Left lobe of liver (tissue), 2 donors: ENCODE data around the gene SLC25A25. TPM values are rescaled to one million over a fixed set of nuclear protein-coding genes. Genes with fewer than 3 reads are reported as not detected.

Source experiments
- ATAC-seq: fragments of 200-7000 bp; cut with Tn5 transposase; one replicate; pipeline ENCODE4 v1.9.1; 2020; ENCODE audit warnings: mild to moderate bottlenecking, moderate library complexity
- DNase-seq: peaks from one replicate; pipeline ENCODE4 v3.0.0-alpha.2; 2020; ENCODE audit warnings: low spot score
- total RNA-seq: library from RNA; stranded (reverse); gene quantifications from one replicate; pipeline ENCODE4 v1.2.1, GENCODE V29; 2021
- donor health status: DM: no; HTN: no; CAD: no; lungs with moderate emphysema.
- donor health status: DM: no; HTN: yes; CAD: no.

The SLC25A25 gene
- total RNA-seq, 1 donor from 2014 or later, result 76.9 TPM

DNA sequence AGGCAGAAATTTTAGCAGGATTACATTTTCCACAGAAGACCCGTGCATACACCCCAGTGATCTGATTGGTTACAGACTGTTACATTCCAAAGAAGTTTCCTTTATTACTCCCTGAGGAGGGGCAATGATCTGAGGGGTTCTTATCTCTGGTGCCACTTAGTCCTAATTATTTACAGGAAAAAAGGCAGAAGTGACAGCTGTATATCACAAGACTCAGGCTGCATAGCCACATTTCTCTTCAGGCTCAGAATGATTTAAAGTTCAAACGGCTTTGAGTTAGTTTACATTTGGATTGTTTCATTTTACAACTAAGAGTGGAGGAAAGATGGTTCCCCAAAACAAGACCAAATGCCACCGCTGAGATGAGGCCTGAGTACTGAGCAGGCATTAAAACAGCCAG, 18.2 kb upstream of the SLC25A25 start:
- DNase-seq (no peak), ATAC-seq (no peak)

DNA sequence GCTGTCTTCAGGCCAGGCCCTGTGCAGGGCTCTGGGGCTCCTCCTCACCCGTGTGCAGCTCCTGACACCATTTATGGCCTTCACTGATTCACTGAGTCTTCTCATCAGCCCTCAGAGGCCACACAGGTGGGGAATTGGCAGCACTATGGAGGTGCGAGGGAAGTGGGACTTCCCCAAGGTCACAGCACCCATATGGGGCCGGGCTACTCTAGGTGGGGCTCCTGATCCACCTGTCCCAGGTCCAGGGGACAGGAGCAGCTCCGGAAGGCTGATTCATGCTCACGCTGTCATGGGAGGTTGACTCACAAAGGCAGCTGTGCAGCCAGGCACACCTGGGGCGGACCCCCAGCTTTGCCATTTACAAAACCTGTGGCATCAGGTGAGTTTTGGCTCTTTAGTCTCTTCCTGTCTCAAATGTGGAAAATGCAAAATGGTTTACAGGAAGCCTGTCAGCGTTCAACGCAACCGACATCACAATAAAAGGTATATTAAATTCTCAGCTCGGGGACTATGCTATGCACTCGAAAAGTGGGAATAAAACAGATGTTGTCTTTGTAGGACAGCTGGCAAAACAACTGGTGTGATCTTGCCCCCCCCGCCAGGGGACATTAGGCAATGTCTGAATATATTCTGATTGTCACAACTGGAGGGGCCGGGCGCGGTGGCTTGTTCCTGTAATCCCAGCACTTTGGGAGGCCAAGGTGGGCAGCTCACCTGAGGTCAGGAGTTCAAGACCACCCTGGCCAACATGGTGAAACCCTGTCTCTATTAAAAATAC, 15.9 kb upstream of the SLC25A25 start:
- no peak for DNase-seq
- ATAC-seq, result no peak

DNA sequence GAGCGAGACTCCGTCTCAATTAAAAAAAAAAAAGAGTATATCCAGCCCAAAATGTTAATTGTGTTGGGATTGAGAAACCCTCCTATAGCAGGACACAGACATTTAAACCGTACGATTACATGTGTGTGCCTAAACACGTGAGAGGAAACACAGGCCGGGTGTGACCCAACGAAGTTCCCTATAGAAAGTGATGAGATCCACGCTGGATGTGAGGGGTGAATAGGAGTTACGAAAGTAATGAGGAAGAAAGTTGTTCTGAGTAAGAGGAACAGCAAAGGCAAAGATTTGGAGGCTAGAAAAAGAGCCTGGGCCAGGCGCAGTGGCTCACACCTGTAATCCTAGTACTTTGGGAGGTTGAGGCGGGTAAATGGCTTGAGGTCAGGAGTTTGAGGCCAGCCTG, 14.5 kb upstream of the SLC25A25 start:
- no peak for ATAC-seq
- no peak for DNase-seq

DNA sequence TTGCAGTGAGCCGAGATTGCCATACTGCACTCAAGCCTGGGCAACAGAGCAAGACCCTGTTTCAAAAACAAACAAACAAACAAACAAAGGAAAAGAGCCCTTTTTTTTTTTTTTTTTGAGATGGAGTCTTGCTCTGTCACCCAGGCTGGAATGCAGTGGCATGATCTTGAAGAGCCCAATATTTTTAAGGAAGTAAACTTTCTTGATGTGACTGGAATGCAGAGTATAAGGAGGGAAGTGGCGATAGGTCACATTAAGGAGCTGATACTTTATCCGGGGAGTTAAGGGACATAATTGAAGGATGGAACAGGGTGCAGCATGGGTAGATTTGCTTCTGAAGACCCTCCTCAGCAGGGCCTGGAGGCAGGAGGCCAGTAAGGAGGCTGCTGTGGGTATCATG, 13.9 kb upstream of the SLC25A25 start:
- no peak for DNase-seq
- no peak for ATAC-seq

DNA sequence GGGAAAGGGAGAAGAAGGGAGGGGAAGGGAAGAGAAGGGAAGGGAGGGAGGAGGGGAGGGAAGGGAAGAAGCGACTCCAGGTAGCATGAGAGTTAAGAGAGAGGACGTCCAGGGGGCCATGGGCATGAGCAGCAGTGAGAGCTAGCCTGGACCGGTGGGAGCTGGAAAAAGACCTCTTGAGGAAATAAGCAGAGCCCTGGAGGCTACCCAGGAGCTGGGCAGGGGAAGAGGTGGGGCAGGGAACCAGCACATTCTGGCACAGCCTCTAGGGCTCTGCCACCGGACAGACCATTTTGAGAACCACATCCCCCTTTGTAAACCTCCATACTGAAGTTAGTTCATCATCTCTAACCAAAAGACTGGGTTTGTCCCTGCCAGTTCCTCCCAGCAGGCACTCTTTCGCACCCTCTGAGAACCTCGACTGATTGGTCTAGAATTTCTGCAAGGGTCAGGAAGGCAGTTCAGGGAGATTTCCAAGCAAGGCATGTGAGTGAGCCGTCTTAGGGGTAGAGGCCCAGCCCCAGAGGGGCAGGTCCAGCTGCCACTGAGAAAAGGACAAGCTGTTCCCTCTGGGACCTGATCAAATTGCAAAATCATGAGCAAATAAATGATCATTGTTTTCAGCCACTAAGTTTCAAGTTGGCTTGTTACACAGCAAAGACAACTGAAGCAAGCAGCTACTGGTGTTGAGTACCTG, 12.5 kb upstream of the SLC25A25 start:
- DNase-seq (peak; percentile 60), ATAC-seq (peak; percentile 63)

DNA sequence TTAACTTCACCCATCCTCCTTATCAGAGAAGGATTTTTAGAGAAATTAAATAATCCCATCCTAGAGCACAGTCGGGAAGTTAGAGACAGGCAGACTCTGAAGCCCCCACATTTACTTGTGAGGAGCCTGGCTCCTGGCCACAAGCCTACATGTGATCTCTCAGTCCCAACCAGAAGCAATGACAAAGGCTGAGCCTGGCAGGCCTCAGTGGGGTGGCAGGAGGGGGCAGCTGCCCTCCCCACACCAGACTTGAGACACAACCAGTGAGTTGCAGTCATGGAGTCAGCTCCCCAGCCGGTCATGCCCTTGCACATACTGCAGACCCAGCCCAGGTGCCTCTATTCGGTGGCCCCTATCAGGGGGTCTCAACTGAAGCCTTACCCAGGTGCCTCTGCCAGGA, 11.9 kb upstream of the SLC25A25 start:
- DNase-seq (no peak), ATAC-seq (no peak)

DNA sequence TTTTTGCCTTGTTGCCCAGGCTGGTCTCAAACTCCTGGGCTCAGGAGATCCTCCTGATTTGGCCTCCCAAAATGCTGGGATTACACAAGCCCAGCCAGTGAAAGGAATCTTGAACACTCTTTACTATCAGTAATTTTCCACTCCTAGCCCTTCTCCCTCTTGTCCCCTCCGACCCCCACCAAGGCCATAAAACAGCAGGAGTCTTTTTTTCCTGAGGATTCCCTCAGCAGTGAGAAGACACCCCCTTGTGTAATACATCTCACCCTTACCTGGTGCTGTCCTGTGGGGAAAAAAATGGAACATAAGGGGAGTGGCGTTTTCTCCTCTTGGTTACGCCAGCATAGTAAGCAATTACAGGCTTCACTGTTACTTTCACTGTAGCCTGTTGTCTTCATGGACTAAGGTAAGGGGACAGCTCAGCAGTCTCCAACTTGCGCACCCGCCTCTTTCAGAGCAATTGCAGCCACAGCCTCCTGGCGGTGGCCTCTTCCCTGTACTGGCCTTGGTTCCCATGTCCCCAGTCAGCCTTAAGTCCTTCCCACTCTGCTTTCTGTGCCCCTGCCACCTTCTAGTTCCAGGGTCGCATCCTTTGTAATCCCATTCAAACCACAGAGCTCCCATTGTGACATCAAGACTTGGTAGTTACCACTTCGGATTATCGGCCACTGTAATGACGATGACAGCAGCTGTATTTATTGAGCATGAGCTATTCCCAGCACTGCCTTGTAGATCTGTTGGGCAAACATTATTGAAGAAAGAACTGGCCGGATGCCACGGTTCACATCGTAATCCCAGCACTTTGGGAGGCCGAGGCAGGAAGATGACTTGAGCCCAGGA, 10.9 kb upstream of the SLC25A25 start:
- peak; percentile 64 for DNase-seq
- ATAC-seq, result peak; percentile 58

DNA sequence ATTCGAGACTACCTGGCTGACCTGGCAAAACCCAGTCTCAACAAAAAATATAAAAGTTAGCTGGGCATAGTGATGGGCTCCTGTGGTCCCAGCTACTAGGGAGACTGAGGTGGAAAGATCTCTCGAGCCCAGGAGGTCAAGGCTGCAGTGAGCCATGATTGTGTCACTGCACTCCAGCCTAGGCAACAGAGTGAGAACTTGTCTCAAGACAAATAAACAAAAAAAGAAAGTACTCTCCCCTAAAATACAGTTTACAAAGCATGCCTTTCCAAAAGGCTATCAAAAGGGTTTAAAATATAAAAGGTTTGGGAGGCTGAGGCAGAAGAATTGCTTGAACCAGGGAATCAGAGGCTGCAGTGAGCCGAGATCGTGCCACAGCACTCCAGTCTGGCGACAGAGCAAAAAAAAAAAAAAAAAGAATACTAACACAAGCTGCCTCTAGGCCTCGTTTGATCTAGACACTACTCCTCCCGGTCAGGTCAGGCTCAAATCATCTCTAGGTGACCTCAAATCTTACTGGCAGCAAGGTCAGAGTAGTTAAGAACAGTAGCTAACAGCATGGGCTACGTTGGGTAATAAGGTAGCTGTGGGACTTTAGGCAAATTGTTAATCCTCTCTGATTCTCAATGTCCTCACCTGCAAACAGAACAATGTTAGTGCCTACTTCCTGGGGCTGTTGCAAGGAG, 10.2 kb upstream of the SLC25A25 start:
- ATAC-seq, result peak; percentile 49
- peak; percentile 55 for DNase-seq

DNA sequence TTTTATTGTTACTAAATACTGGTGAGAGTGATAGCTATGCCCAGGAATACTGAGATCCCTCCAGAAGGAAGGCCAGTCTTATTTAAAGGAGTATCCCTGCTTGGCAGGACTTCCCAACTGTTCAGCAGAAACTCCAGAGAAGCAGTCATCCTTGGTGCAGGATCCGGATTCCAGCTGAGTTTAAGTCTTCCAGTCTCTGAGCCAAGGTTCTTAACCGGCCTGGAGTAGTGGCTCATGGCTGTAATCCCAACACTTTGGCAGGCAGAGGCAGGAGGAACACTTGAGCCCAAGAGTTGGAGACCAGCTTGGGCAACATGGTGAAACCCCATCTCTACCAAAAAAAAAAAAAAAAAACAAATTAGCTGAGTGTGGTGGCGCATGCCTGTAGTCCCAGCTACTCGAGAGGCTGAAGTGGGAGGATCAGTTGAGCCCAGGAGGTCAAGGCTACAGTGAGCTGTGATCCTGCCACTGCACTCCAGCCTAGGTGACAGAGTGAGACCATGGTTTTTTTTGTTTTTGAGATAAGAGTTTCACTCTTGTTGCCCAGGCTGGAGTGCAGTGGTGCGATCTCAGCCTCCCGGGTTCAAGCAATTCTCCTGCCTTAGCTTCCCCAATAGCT, 8.6 kb upstream of the SLC25A25 start:
- ATAC-seq, result no peak
- DNase-seq, result no peak

DNA sequence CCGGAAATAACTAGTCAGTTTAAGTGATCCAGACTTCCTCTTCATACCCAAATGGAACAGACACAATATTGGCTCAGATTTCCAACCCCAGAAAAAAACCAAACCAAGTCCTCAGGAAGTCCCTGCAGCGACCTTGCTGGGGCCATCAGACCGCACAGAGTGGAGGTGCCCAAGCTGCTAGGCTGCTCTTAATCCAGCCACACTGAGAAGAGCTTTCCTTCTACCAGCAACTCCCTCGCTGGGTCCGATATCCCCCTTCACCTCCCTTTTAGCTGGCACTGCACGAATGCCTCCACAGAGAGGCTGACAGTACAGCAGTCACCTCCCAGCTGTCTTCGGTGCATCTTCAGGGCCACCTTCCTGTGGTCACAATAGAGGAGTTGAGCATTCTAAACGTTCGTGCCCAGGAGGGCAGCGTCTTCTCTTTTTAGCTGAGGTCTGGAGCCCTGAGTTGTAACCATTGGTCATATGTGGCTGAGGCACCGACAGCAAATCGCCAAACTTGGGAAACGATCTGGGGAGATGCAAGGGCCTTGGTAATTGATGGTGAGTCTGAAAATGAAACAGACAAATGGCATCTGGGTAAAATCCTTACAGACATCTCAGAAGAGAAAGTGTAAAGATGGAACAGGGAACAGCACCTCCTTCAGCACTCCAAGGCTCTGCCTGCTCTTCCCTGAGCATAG, 6.6 kb upstream of the SLC25A25 start:
- DNase-seq, result no peak
- ATAC-seq, result no peak

DNA sequence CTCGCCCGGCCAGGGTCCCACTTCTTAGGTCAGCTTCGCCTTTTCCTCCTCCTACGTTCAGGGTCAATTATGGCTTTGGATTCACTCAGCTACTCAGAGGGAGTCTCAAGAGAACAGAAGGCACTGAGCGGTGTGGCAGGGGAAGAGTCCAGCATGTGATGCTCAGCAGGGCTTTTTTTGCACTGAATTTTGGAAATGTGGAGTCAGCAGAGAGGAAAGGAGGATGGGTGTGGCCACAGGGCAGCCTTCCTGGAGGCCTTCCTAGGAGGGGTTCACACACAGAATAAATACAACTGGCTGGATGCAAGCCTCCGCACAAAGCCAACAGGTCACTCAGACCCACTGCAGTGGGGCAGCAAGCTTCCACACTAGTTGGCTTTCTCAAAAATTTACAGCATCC, 5.8 kb upstream of the SLC25A25 start:
- ATAC-seq, result no peak
- DNase-seq, result no peak

DNA sequence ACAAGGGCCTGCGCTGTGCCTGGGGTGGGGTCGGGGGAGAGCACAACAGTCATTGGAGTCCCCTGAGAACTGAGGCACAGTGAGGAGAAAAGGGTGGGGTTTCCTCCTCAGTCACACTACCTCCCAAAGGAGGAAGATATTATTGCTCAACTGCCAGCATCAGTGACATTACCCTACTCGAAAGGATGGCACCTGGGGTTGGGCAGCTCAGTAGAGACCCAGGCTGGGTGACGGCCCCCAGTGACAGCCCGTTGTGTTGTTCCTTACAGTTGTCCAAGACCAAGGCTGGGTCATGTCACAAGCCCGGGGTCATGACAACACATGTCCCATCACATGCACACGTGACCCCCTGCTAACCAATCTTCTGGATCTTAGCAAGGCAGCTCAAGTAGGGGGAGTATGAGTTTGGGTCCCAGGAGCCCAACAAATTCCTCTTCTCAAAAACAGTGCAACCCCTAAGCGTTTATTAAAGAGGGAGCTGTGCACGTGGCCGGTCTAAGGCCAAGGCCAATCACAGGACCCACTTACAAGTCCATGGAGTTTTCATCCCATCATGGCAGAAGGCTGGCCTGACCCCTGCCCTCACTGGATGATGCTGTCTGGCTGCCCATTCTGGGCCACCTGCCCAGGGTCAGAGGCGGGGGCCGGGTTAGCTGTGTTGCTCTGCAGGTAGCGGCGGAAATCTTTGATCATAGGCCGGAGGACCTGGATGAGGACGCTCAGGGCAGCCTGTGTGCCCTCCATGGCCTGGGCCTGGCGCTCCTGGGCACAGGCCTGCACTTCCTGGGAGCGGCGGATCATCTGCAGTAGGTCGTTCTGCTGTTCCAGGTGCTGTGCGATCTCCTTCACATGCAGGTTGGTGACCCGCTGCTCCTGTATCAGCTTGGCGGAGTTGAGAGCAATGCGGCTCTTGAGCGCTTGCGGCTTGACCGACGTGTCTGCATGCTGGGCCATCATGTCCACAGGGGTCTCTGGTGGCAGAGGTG, 4.9 kb upstream of the SLC25A25 start:
- peak; percentile 16 for ATAC-seq

DNA sequence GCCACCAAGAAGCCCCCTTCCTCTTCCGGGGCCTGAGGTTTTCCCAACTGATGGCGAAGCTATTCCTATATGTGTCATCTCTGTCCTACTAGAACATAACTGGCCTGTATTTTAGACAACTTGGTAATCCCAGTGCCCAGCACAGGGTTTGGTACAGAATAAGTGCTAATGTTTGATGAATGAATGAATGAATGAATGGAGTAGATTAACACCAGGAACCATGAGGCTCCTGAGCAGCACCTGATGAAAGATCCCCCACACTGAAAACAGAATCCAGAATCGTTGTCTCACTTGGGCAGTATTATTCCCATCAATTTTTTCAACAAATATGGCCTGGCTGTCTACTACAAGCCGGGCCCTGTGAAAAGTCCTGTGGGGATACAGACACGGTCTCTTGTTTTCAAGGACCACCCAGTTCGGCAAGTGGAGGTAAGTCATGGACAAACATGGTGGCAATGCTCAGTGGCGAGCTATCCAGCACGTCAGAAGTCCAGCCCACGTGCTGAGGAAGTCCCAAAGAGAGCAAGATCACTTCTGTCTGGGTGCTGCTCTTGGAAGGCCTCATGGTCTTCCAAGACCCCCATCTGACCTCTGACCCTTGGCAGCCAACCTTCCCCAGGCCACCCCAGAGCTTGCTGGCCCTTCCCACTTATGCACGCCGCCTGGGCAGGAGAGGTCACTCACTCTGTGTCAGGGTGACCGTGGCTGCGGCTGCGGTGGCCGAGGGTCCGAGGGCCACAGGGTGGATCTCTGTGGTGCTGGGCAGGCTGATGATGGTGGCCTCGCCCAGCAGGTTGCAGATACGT, 1.9 kb upstream of the SLC25A25 start:
- no peak for ATAC-seq
- DNase-seq, result peak; percentile 55

More for the DNA sequence above, 4.9 kb upstream of the SLC25A25 start:
- peak; percentile 84 for DNase-seq

DNA sequence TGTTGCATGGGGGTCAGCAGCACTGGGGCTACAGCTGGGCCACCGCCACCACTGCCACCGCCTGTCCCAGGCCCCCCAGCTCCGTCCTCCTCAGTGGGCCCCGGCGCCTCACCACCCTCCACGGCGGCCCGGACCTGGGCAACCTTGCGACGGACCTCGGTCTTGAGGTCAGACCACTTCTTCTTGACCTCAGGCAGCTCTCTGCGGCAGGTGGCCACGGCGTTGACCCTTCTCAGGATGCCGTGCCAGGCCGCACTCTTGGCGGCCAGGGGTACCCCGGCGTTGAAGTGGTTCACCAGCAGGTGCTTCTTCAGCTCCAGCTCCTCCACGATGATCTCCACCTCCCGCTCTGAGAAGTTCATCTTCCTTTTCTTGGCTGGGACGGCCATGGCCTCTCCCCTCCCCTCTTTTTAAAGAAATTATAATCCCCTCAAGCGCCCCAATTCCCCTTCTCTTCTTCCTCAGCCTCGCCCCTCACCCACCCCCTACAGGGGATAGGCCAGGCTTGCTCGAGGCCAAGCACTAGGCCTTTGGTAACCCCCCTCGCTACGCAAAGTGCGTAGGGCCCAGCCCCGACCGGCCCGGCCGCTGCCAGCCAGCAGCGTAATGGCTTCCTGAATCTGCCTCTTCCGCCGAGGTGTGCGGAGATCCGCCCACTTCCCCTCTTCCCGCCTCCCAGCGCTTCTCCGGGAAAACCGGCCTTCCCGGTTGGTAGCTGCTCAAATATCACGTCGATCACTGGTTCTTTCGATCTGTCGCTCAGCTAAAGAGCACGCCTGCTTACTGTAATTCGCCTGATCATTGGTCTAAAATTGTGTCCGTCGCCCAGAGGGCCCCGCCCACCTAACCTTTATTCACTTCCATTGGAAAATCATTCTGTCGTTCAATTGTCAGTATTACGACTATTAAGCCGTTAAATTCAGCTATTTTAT, 1.1 kb upstream of the SLC25A25 start, which contains the start of gene NAIF1:
TSS of gene NAIF1 (minus strand) at position 608 of the 932 bp plus-strand sequence. CDS start at position 389, 219 bp downstream.
- ATAC-seq, result peak; percentile 66

DNA sequence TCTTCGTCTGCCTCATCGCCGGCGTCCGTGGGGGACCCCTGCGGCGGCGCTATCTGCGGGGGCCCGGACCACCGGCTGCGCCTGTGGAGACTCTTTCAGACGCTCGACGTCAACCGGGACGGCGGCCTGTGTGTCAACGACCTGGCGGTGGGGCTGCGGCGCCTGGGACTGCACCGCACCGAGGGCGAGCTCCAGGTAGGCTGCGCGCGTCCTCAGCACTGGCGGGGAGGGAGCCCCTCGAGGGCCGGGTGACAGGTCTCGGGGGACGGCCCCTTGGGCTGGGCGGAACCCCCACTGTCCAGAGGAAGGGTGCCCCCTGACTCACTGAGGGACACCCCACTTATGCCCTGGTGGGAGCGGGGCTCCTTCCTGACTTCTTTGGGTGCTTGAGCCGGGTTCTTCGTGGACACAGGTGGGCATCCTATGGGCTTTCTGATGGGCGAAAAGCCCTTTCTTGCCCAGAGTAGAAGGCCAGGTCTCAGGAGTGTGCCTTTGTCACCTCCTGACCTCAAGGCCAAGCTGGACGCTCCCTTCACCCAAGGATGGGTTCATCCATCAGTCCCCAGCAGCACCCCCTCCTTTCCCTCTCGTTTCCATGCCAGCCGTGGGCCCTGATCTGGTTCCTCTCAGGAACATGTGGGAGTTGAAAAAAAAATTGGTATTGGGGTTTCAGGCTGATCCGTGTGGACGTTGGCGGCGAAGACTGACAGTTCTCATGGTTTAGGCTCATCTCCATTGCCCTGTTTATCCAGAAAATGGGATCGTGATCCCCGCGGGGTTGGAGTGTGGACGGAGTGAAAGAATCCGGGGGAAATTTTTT, 564 bp downstream of the SLC25A25 start:
- ATAC-seq (no peak), DNase-seq (peak; percentile 52)

More for the DNA sequence above, 1.1 kb upstream of the SLC25A25 start, which contains the start of gene NAIF1:
- peak; percentile 98 for DNase-seq

DNA sequence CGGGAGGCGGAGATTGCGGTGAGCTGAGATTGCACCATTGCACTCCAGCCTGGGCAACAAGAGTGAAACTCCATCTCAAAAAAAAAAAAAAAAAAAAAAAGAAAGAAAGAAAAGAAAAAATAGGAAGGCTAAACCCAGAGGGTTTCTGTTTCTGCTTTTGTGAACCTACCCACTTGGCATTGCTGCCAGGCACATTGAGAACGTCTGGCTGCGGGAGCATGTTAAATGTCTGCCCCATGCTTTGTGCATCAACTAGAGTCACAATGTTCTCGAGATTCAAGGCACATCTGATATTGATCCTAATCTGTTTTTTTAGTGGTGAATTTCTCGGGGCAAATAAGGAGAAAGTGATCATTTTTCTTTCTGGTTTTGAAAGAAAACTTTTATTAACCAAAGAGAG, 2.8 kb downstream of the SLC25A25 start:
- ATAC-seq (no peak), DNase-seq (no peak)
